ENCODE measurements around the gene SEC61A2.

- TF ChIP-seq CTCF (IDR thresholded peaks at IDR 0.05) (no peak), POLR2A (IDR thresholded peaks at IDR 0.05) (no peak)
These were observed 40.6 kb upstream of the SEC61A2 start for GRCh38 chr10:12088919-12089318.
